GM21515 (cell line): Measurements from ENCODE around the gene PTGDS.
A peak's percentile ranks its signal among the peaks of the same experiment; 100 is the strongest.

ENCODE experiments used
- ATAC-seq: cut with Tn5 transposase; IDR thresholded peaks from one replicate; pipeline ENCODE4 v1.9.1; 2021; ENCODE audit not compliant: unreplicated experiment

The PTGDS gene

GRCh38 chr9:136977223-136977622, at the start of gene PTGDS:
PTGDS (plus strand) TSS chr9:136977504; CDS start chr9:136977579, 75 bp downstream.
- ATAC-seq: no peak

- ATAC-seq: no peak
Observed at GRCh38 chr9:136928591-136928990, 48.7 kb upstream of the PTGDS start.

DNA sequence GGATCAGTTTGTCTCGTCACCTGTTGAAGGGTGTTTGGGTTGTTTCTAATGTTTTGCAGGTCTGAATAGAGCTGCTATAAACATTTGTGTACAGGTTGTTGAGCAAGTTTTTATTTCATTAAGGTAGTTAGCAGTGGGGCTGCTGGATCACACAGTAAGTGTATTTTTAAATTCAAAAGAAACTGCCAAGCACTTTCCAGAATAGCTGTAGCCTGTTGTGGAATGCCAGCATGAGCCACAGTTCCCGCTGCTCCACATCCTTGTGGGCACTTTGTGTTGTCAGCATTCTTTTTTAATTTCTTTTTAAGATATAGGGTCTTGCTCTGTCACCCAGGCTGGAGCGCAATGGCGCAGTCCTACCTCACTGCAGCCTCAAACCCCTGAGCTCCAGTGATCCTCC, 47.3 kb upstream of the PTGDS start:
- no peak for ATAC-seq

DNA sequence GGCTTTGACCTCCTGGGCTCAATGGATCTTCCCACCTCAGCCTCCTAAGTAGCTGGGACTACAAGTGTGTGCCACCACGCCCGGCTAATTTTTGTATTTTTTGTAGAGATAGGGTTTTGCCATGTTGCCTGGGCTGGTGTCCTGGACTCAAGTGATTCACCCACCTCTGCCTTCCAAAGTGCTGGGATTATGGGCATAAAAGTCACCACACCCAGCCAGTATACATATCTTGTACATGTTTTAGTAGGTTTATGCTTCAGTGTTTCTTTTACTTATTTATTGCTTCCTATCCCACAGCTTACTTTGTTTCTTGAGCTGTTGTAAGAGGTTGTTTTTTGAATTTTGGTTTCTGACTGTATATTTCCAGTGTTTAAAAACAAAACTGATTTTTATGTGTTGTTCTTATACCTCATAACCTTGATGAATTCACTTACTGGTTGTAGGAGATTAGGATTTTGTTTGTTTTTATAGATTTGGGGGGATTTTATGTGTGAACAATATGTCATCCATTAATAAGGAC, 45.6 kb upstream of the PTGDS start:
- no peak for ATAC-seq

- no peak for ATAC-seq
Observed at GRCh38 chr9:136934277-136934676, 43.0 kb upstream of the PTGDS start.

DNA sequence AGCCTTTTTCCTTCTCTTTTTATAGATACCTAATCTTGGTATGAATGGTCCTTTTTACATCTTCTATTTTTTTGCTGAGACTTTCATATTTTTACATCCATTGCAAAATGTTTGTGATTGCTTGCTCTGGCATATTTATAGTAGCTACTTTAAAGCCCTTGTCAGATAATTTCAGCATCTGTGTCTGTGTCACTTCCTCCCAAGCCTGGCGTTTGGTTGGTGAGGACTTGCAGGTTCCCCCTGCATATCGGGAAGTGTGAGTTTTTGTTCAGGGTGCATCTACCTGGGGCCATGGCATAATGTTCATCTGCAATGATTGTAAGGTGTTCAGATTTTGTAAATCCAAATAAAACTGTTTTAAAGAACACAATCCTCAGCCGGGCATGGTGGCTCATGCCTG, 41.7 kb upstream of the PTGDS start:
- ATAC-seq: no peak

DNA sequence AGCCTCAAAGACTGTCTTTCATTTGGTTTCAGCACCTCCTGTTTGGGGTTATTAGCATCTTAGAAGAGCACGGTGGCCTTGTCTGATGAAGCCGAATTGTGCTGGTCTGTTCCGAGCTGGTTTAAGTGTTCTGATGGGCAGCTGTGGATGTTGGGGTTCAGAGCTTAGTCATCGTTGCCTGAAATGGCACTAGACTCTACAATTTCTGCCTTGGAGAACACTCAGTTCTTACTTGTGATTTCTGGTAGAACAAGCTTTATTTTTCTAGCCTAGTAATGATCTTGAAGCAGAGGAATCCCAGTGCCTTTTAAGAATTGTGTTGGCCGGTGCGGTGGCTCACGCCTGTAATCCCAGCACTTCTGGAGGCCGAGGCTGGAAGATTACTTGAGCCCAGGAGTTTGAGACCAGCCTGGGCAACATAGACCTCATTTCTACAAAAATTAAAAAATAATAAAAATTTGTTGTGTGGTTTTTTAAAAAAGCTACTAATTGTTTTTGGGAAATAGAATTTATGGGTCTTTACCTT, 40.6 kb upstream of the PTGDS start:
- ATAC-seq: no peak

DNA sequence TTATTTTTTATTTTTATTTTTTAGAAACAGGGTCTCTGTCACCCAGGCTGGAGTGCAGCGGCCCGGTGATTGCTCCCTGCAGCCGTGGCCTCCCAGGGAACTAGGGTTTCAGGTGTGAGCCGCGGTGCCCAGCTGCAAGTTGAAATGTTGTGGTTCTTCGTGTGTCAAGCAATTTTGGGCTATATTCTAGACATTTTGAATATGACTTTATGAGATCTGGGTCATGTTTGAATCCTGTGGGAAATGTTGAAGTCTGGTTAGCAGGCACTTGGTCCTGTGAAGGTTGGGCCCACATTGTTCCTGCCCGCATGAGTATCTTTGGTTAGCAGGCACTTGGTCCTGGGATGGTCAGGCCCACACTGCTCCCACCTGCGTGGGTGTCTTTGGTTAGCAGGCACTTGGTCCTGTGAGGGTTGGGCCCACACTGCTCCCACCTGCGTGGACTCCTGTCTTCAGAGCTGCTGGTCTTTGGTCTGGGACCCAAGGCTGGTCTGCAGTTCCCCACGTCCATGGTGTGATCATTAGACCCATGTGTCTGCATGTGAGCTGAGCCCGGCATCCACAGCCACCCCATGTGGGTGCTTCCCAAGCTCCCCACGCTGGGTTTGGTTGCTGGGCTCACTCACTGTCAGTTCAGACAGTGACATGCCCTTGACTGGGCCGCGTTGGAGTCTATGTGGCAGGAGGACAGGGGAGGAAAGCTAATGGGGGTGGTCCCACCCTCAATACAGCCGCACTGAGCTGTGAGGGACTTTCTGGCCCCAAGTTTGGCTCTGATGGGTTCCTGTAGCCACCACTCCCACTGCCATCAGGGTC, 39.9 kb upstream of the PTGDS start:
- ATAC-seq: no peak

DNA sequence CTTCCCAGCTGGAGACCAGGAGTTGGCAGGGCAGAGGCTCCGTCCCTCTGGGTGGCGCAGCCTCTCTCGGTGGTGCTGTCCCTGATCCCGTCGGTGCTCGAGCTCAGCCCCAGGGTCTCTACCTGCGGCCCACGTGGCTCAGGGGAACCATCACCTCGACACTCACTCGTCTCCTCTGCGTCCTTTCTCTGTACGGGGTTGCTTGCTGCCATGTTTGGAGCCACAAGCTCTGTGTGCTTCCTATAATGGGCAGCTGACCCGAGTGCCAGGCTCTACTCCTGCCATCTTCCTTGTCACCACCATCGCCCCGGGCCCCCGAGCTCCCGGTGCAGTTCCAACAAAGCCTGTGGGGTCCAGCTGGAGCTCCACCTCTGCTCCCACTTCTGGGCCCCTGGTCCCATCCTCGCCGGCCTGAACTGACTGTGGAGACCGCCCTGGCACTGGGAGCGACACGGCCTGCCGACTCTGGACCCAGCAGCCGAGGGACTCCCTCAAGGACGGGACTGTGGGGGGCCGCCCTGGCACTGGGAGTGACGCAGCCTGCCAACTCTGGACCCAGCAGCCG, 37.8 kb upstream of the PTGDS start:
- no peak for ATAC-seq

GRCh38 chr9:136939996-136940525, 37.2 kb upstream of the PTGDS start:
- no peak for ATAC-seq

DNA sequence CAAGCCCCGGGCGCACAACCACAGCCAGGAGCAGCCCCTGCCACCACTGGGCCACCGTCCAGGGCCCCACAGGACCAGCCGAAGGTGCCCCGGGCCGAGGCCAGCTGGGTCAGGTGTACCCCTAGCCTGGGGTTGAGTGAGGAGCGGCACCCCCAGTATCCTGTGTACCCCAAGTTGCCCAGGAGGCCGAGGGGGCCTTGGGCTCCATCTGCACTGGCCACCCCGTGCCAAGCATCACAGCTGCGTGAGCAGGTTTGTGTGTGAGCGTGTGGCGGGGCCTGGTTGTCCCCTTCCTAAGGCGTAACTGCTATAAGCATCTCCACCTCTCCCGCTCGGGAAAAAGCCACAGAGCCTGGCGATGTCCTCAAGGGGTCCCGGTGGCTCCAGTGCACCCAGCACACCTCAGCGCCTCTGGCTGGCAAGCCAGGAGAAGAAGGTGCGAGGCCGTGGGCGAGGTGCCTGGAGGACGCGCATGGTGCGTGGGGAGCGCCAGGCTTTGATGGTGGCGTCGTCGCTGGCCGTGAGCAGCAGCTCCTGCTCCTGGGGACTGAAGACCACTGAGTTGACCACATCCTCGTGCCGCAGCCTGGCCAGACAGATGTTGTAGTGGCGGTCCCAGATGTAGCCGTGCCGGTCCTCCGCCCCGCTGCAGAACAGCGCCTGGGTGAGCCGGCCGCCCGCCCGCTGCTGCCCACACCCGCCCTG, 36.6 kb upstream of the PTGDS start:
- ATAC-seq: no peak

DNA sequence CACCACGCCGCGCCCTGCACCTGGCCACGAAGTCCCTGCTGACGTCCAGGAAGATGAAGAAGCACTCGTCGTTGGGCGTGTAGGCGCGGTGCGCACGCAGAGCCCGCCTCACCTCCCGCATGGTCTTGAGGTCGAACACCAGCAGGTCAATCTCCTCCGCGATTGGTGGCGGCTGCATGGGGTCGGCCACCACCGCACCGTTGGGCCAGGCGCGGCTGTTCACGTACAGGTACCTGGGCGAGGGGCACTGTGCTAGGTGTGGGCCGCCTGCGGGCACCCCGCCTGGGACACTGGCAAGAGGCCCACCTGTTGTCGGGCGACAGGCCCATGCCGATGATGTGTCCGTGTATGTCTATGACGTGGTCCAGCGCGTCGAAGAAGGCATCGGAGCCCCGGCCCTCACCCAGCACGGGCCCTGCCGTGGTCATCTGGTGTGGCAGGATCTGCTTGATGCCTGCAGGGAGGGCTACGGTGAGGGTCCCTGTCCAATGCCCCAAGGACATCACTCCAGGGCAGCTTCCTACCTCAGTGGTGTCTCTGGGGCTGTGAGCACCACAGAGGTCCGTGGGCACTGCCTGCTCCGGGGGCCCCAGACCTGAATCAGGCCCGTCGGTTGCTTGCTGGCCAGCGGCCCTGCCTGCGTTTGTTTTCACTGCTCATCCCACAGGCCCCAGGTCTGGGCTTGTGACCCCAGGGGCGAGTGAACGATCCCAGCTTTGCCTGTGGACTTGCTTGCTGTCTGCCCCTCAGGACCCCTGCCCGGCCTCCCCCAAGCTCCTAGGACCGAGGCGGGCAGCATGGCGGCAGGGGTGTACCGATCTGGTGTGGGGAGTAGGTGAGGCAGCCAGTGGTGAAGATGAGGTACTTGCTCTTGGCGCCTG, 35.8 kb upstream of the PTGDS start:
- no peak for ATAC-seq

- ATAC-seq: no peak
Observed at GRCh38 chr9:136942112-136942880, 35.0 kb upstream of the PTGDS start.

DNA sequence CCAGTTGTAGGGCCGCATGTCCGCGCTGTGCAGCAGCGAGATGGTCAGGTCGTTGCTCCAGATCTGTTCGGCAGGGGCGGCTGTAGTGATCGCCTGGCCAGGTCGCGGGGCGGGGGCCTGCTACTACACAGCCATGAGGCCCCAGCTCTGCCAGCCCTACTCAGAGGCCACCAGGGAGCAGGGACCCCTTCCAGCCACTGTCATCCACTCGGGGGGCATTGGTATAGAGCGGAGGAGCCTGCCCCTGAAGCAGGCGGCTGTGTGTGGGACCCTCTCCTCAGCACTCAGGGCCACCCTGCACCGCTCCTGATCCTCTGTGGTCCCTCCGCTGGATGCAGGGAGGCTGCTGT, 34.4 kb upstream of the PTGDS start:
- no peak for ATAC-seq

- ATAC-seq: peak; percentile 8
Observed at GRCh38 chr9:136943291-136944211, 33.8 kb upstream of the PTGDS start.

DNA sequence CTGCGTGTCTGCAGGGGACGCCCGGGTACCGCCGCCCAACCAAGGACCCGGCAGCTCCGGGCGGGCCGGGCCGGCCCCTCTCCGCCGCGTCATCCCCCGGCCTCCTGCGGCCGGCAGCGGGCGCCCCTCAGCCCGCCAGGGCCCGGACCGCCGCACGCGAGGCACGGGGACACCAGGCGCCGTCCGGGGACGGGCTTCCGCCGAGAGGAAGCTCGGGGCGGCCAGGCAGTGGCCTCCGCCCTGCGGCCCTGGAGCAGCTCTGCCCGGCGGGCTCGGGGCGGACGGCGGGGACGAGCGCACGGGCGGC, 33.1 kb upstream of the PTGDS start:
- peak; percentile 35 for ATAC-seq

DNA sequence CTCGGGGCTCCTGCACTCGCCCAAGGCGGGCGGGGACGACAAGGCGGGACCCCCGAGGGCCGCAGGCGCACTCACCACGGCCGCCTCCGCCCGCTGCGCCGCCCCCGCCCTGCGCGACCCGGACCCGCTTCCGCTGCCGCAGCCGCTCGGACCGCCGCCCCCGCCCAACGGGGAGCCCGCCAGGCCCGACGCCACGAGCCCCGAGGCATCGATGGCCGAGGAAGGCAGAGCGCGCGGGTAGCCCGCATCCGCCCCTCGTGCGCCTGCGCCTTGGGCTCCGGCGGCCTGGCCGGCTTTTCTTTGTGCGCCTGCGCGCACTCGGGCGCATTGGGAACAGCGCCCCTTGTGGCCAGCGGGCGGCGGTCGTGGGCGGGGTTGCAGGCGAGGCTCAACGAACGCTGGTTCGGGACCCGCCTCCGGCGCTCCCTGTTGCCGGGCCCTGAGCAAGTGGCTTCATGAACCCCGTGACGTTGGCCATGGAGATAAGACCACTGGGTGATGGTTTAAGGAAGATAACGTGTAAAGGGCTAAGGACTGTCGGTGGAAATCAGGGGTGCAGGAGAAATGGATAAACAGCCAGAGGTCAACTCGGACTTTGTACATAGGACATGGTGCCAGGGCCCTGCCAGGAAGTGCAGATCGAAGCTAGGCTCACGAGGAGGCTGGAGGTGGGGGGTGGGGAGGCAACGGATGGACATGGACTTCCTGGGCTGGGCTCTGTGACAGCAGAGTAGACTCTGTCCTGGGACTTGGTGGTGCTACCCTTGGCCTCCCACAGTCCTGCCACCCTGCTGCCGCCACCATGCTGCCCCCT, 32.6 kb upstream of the PTGDS start, which contains the start of the genes C8G and FBXW5:
C8G (plus strand) TSS at position 725 of the 814 bp plus-strand sequence; CDS start at position 803, 78 bp downstream.
FBXW5 (minus strand) TSS at position 220 of the 814 bp plus-strand sequence. CDS start 655 bp downstream, outside the sequence.
- ATAC-seq: peak; percentile 60
